Measurements from ENCODE around the gene MALRD1. TPM values are rescaled to one million over a fixed set of nuclear protein-coding genes. Genes with fewer than 3 reads are reported as not detected.
A peak's percentile ranks its signal among the peaks of the same experiment; 100 is the strongest.

The MALRD1 gene
- total RNA-seq, 1 experiment from 2014 or later, result 0.50 TPM

DNA sequence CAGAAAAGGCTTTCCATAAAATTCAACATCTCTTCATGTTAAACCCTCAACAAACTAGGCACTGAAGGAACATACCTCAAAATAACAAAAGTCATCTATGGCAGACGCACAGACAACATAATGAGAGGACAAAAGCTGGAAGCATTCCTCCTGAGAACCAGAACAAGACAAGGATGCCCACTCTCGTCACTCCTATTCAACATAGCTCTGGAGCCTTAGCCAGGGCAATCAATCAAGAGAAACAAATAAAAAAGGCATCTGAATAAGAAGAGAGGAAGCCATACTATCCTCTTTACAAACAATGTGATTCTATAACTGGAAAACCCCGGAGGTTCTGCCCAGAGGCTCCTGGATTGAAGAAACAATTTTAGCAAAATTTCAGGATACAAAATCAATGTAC lies 251.0 kb downstream of the MALRD1 start:
- ATAC-seq, result no peak

More for the DNA sequence above, 251.0 kb downstream of the MALRD1 start:
- H3K9me3 Mint-ChIP-seq, result no peaks in the 10 kb centered on the region
- DNase-seq (ENCODE audit: low spot score), result no peak
- H3K4me1 Mint-ChIP-seq, result peaks cover 9% of the 10 kb centered on the region
- CTCF ChIA-PET, result no interaction called here
- no peaks in the 10 kb centered on the region for H3K27me3 Mint-ChIP-seq (ENCODE audit: low read depth)
- H3K36me3 Mint-ChIP-seq, result no peaks in the 10 kb centered on the region
- POLR2A ChIA-PET, result no interaction called here
- 0 out of 2 replicates have a peak overlapping the region, but pooled peaks have one; percentile 9 for H3K27ac Mint-ChIP-seq
- no peak overlapping the region for H3K4me3 Mint-ChIP-seq
- TF ChIP-seq HMGXB4 (CRISPR knock-in tag; IDR thresholded peaks at IDR 0.05) (no peak), SMAD4 (CRISPR knock-in tag; IDR thresholded peaks at IDR 0.05) (no peak), NR3C1 (CRISPR knock-in tag; conservative IDR thresholded peaks at IDR 0.05; ENCODE audit: low read depth) (no peak), NFE2L1 (CRISPR knock-in tag; IDR thresholded peaks at IDR 0.05) (no peak), NR1H2 (CRISPR knock-in tag; IDR thresholded peaks at IDR 0.05) (no peak), AFF4 (CRISPR knock-in tag; IDR thresholded peaks at IDR 0.05; ENCODE audit: borderline replicate concordance) (no peak), JUN (CRISPR knock-in tag; IDR thresholded peaks at IDR 0.05) (no peak), CBFB (CRISPR knock-in tag; IDR thresholded peaks at IDR 0.05; ENCODE audit: low read depth) (no peak), GABPB1 (CRISPR knock-in tag; IDR thresholded peaks at IDR 0.05) (no peak), NFYB (CRISPR knock-in tag; conservative IDR thresholded peaks at IDR 0.05; ENCODE audit: low read depth) (no peak), HMGA2 (CRISPR knock-in tag; IDR thresholded peaks at IDR 0.05) (no peak), IRF1 (CRISPR knock-in tag; IDR thresholded peaks at IDR 0.05) (no peak), TEAD4 (CRISPR knock-in tag; IDR thresholded peaks at IDR 0.05) (no peak)
- TF ChIP-seq, protein P1, sequence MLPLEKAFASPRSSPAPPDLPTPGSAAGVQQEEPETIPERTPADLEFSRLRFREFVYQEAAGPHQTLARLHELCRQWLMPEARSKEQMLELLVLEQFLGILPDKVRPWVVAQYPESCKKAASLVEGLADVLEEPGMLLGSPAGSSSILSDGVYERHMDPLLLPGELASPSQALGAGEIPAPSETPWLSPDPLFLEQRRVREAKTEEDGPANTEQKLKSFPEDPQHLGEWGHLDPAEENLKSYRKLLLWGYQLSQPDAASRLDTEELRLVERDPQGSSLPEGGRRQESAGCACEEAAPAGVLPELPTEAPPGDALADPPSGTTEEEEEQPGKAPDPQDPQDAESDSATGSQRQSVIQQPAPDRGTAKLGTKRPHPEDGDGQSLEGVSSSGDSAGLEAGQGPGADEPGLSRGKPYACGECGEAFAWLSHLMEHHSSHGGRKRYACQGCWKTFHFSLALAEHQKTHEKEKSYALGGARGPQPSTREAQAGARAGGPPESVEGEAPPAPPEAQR (CRISPR knock-in tag; IDR thresholded peaks at IDR 0.05), result no peak
- TF ChIP-seq, protein P2, sequence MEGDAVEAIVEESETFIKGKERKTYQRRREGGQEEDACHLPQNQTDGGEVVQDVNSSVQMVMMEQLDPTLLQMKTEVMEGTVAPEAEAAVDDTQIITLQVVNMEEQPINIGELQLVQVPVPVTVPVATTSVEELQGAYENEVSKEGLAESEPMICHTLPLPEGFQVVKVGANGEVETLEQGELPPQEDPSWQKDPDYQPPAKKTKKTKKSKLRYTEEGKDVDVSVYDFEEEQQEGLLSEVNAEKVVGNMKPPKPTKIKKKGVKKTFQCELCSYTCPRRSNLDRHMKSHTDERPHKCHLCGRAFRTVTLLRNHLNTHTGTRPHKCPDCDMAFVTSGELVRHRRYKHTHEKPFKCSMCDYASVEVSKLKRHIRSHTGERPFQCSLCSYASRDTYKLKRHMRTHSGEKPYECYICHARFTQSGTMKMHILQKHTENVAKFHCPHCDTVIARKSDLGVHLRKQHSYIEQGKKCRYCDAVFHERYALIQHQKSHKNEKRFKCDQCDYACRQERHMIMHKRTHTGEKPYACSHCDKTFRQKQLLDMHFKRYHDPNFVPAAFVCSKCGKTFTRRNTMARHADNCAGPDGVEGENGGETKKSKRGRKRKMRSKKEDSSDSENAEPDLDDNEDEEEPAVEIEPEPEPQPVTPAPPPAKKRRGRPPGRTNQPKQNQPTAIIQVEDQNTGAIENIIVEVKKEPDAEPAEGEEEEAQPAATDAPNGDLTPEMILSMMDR (IDR thresholded peaks at IDR 0.05), result no peak
